Measurements from ENCODE around the gene CYP2C19.
"Not testable (repeated sequence)": the region's sequence is repeated elsewhere in the genome, so short reads cannot be mapped to it uniquely, and the experiment has no call there.

CYP2C19 gene

GRCh38 chr10:94890264-94891022 lies 128.0 kb downstream of the CYP2C19 start:
- DNase-seq = no peak

GRCh38 chr10:94898414-94898813 lies 135.9 kb downstream of the CYP2C19 start:
- DNase-seq = not testable (repeated sequence)

GRCh38 chr10:94902080-94902479 lies 139.6 kb downstream of the CYP2C19 start:
- DNase-seq = no peak

- no peak for DNase-seq
These were observed 140.1 kb downstream of the CYP2C19 start for GRCh38 chr10:94902570-94902969.

All from amniotic stem cell (primary cell).